Measurements from ENCODE around the gene CCHCR1.

The CCHCR1 gene

GRCh38 chr6:31161216-31162126 is 3.9 kb upstream of the CCHCR1 start:
- FAIRE-seq: no peak

- FAIRE-seq: no peak
Observed at GRCh38 chr6:31158863-31159855, 1.6 kb upstream of the CCHCR1 start.

- FAIRE-seq: peak; percentile 5
Observed at GRCh38 chr6:31158140-31158862, 699 bp upstream of the CCHCR1 start, which contains the start of gene TCF19. Gene TCF19 (plus strand): TSS chr6:31158589. CDS start chr6:31159470, 881 bp downstream.

GRCh38 chr6:31156641-31157040 is 961 bp downstream of the CCHCR1 start:
- FAIRE-seq: no peak

GRCh38 chr6:31154436-31154835 is 3.2 kb downstream of the CCHCR1 start:
- no peak for FAIRE-seq

- no peak for FAIRE-seq
Observed at GRCh38 chr6:31152781-31153180, 4.8 kb downstream of the CCHCR1 start.

GRCh38 chr6:31149827-31150447 is 7.7 kb downstream of the CCHCR1 start:
- no peak for FAIRE-seq

- no peak for FAIRE-seq
Observed at GRCh38 chr6:31145386-31145785, 12.2 kb downstream of the CCHCR1 start.

- no peak for FAIRE-seq
Observed at GRCh38 chr6:31144970-31145340, 12.6 kb downstream of the CCHCR1 start.

- no peak for FAIRE-seq
Observed at GRCh38 chr6:31144296-31144969, 13.2 kb downstream of the CCHCR1 start.

- FAIRE-seq: no peak
Observed at GRCh38 chr6:31143148-31143547, 14.5 kb downstream of the CCHCR1 start.

- no peak for FAIRE-seq
Observed at GRCh38 chr6:31142361-31142761, 15.2 kb downstream of the CCHCR1 start.

- FAIRE-seq: no peak
Observed at GRCh38 chr6:31140643-31141042, 17.0 kb downstream of the CCHCR1 start.

- FAIRE-seq: no peak
Observed at GRCh38 chr6:31139599-31139998, 18.0 kb downstream of the CCHCR1 start.

GRCh38 chr6:31138982-31139381 is 18.6 kb downstream of the CCHCR1 start, which contains the start of gene PSORS1C2:
Gene PSORS1C2 (minus strand): TSS chr6:31139066. CDS start chr6:31139026, 40 bp downstream.
- no peak for FAIRE-seq

- no peak for FAIRE-seq
Observed at GRCh38 chr6:31135710-31136109, 21.9 kb downstream of the CCHCR1 start.

GRCh38 chr6:31132806-31133205 is 24.8 kb downstream of the CCHCR1 start:
- FAIRE-seq: no peak

- no peak for FAIRE-seq
Observed at GRCh38 chr6:31131595-31131994, 26.0 kb downstream of the CCHCR1 start.

GRCh38 chr6:31130751-31131150 is 26.9 kb downstream of the CCHCR1 start:
- no peak for FAIRE-seq

GRCh38 chr6:31129130-31129529 is 28.5 kb downstream of the CCHCR1 start:
- no peak for FAIRE-seq

GRCh38 chr6:31128093-31128676 is 29.4 kb downstream of the CCHCR1 start:
- no peak for FAIRE-seq
